GM19239 (cell line): ENCODE measurements around the gene ARHGAP15.

Source experiments
- DNase-seq: peaks from one replicate; pipeline ENCODE4 v3.0.0; 2011; ENCODE audit warnings: low spot score; ENCODE audit not compliant: insufficient read length
- FAIRE-seq: peaks from 2 replicates; lab custom pipeline; 2011; peaks lifted over from hg19 to GRCh38; lab: Jason Lieb, UNC

The ARHGAP15 gene

GRCh38 chr2:143635302-143635701 lies 506.1 kb downstream of the ARHGAP15 start:
- DNase-seq = no peak
- FAIRE-seq = no peak

GRCh38 chr2:143635936-143636335 lies 506.7 kb downstream of the ARHGAP15 start:
- DNase-seq (no peak), FAIRE-seq (peak; percentile 60)

GRCh38 chr2:143640826-143641225 lies 511.6 kb downstream of the ARHGAP15 start:
- DNase-seq (no peak), FAIRE-seq (no peak)

- FAIRE-seq (peak; percentile 44), DNase-seq (no peak)
Observed at GRCh38 chr2:143645921-143646645, 516.9 kb downstream of the ARHGAP15 start.

- no peak for DNase-seq
- no peak for FAIRE-seq
Observed at GRCh38 chr2:143649226-143649740, 520.1 kb downstream of the ARHGAP15 start.

GRCh38 chr2:143652692-143653091 lies 523.5 kb downstream of the ARHGAP15 start:
- DNase-seq (no peak), FAIRE-seq (no peak)

- DNase-seq (no peak), FAIRE-seq (no peak)
Observed at GRCh38 chr2:143668234-143668633, 539.0 kb downstream of the ARHGAP15 start.

- DNase-seq (no peak), FAIRE-seq (no peak)
Observed at GRCh38 chr2:143674051-143674450, 544.8 kb downstream of the ARHGAP15 start.

GRCh38 chr2:143675021-143675420 lies 545.8 kb downstream of the ARHGAP15 start:
- no peak for FAIRE-seq

GRCh38 chr2:143679617-143680016 lies 550.4 kb downstream of the ARHGAP15 start:
- FAIRE-seq = no peak
- DNase-seq = no peak

More at GRCh38 chr2:143675021-143675420, 545.8 kb downstream of the ARHGAP15 start:
- no peak for DNase-seq

GRCh38 chr2:143680885-143681405 lies 551.7 kb downstream of the ARHGAP15 start:
- FAIRE-seq = no peak

GRCh38 chr2:143682436-143683055 lies 553.3 kb downstream of the ARHGAP15 start:
- FAIRE-seq (no peak), DNase-seq (no peak)

More at GRCh38 chr2:143680885-143681405, 551.7 kb downstream of the ARHGAP15 start:
- DNase-seq = no peak

- DNase-seq = no peak
- FAIRE-seq = no peak
Observed at GRCh38 chr2:143683977-143684376, 554.8 kb downstream of the ARHGAP15 start.

- no peak for FAIRE-seq
- DNase-seq = no peak
Observed at GRCh38 chr2:143684551-143685320, 555.5 kb downstream of the ARHGAP15 start.

GRCh38 chr2:143685421-143686078 lies 556.3 kb downstream of the ARHGAP15 start:
- DNase-seq (no peak), FAIRE-seq (no peak)

- peak; percentile 76 for FAIRE-seq
Observed at GRCh38 chr2:143686585-143687164, 557.5 kb downstream of the ARHGAP15 start.

GRCh38 chr2:143688248-143688647 lies 559.0 kb downstream of the ARHGAP15 start:
- no peak for DNase-seq
- FAIRE-seq = no peak

More at GRCh38 chr2:143686585-143687164, 557.5 kb downstream of the ARHGAP15 start:
- DNase-seq = no peak

GRCh38 chr2:143688815-143689214 lies 559.6 kb downstream of the ARHGAP15 start:
- FAIRE-seq (peak; percentile 42), DNase-seq (no peak)

GRCh38 chr2:143689541-143689940 lies 560.3 kb downstream of the ARHGAP15 start:
- DNase-seq = no peak

GRCh38 chr2:143690235-143690634 lies 561.0 kb downstream of the ARHGAP15 start:
- FAIRE-seq (no peak), DNase-seq (no peak)

More at GRCh38 chr2:143689541-143689940, 560.3 kb downstream of the ARHGAP15 start:
- no peak for FAIRE-seq
